Liver (tissue), 9 donors: ENCODE results near the gene ZNF543. TPM values are rescaled to one million over a fixed set of nuclear protein-coding genes. Genes with fewer than 3 reads are reported as not detected.
A peak's percentile ranks its signal among the peaks of the same experiment; 100 is the strongest.

Experiments used
- DNase-seq: peaks from one replicate; pipeline ENCODE4 v3.0.0-alpha.2; 2017; ENCODE audit warnings: low spot score
- H3K27ac ChIP-seq, 2 donors: one replicate each; pipeline ENCODE4 v1.7.0; 2013; ENCODE audit warnings: inconsistent platforms in 2 of 2, low read length in 2 of 2, control low read depth in 1 of 2, low read depth in 1 of 2, mild to moderate bottlenecking in 1 of 2
- H3K27me3 ChIP-seq, 4 donors: one replicate each; pipeline versions ENCODE4 v1.6.1 to v1.7.0; 2013; ENCODE audit warnings: low read length in 3 of 4, inconsistent platforms in 1 of 4, mild to moderate bottlenecking in 1 of 4, moderate library complexity in 1 of 4; ENCODE audit not compliant: control insufficient read depth in 4 of 4, insufficient read depth in 4 of 4
- H3K36me3 ChIP-seq, 4 donors: one replicate each; pipeline versions ENCODE4 v1.6.1 to v1.7.0; 2013; ENCODE audit warnings: low read length in 3 of 4, mild to moderate bottlenecking in 3 of 4, low read depth in 1 of 4, moderate library complexity in 1 of 4; ENCODE audit not compliant: control insufficient read depth in 4 of 4, insufficient read depth in 3 of 4
- H3K4me1 ChIP-seq, 4 donors: one replicate each; pipeline versions ENCODE4 v1.6.1 to v1.7.0; 2013; ENCODE audit warnings: low read length in 3 of 4, mild to moderate bottlenecking in 3 of 4, moderate library complexity in 1 of 4; ENCODE audit not compliant: control insufficient read depth in 4 of 4, insufficient read depth in 4 of 4
- H3K4me3 ChIP-seq, 3 donors: one replicate each; pipeline versions ENCODE4 v1.6.1 to v1.7.0; 2013; ENCODE audit warnings: low read length in 3 of 3, control low read depth in 1 of 3, low read depth in 1 of 3, mild to moderate bottlenecking in 1 of 3
- H3K9ac ChIP-seq, 2 donors: one replicate each; pipeline ENCODE4 v1.7.0; 2013; ENCODE audit warnings: low read length in 2 of 2, mild to moderate bottlenecking in 2 of 2, moderate library complexity in 2 of 2, control low read depth in 1 of 2, low read depth in 1 of 2
- H3K9me3 ChIP-seq, 4 donors: one replicate each; pipeline versions ENCODE4 v1.6.1 to v1.7.0; 2013; ENCODE audit warnings: low read length in 3 of 4; ENCODE audit not compliant: control insufficient read depth in 4 of 4
- ATF3 ChIP-seq: IDR thresholded peaks from 2 replicates; pipeline ENCODE4 v1.6.1; 2016; ENCODE audit warnings: antibody characterized with exemption
- EGR1 ChIP-seq, 2 donors: IDR thresholded peaks; 2 replicates each; pipeline ENCODE4 v1.6.1; 2016 to 2018; ENCODE audit warnings: antibody characterized with exemption in 2 of 2, low read depth in 2 of 2
- FOXA1 ChIP-seq: IDR thresholded peaks from 2 replicates; pipeline ENCODE4 v1.6.1; 2016; ENCODE audit warnings: antibody characterized with exemption
- GABPA ChIP-seq, 2 donors: IDR thresholded peaks in 1 of 2; conservative IDR thresholded peaks in 1 of 2; 2 replicates each; pipeline ENCODE4 v1.6.1; 2016; ENCODE audit warnings: antibody characterized with exemption in 2 of 2, mild to moderate bottlenecking in 1 of 2, moderate library complexity in 1 of 2
- HNF4A ChIP-seq, 2 donors: conservative IDR thresholded peaks; 2 replicates each; pipeline ENCODE4 v1.6.1; 2016; ENCODE audit warnings: antibody characterized with exemption in 2 of 2, mild to moderate bottlenecking in 2 of 2
- HNF4G ChIP-seq: IDR thresholded peaks from 2 replicates; pipeline ENCODE4 v1.6.1; 2016; ENCODE audit warnings: antibody characterized with exemption
- JUND ChIP-seq, 2 donors: IDR thresholded peaks; 2 replicates each; pipeline ENCODE4 v1.6.1; 2016; ENCODE audit warnings: antibody characterized with exemption in 2 of 2
- NR2F2 ChIP-seq: IDR thresholded peaks from 2 replicates; pipeline ENCODE4 v1.6.1; 2016; ENCODE audit warnings: antibody characterized with exemption
- RAD21 ChIP-seq, 2 donors: IDR thresholded peaks; 2 replicates each; pipeline ENCODE4 v1.6.1; 2016; ENCODE audit warnings: antibody characterized with exemption in 2 of 2, mild to moderate bottlenecking in 2 of 2
- SP1 ChIP-seq: IDR thresholded peaks from 2 replicates; pipeline ENCODE4 v1.6.1; 2018; ENCODE audit warnings: antibody characterized with exemption, mild to moderate bottlenecking
- TAF1 ChIP-seq: conservative IDR thresholded peaks from 2 replicates; pipeline ENCODE4 v1.6.1; 2016; ENCODE audit warnings: antibody characterized with exemption, mild to moderate bottlenecking
- YY1 ChIP-seq: IDR thresholded peaks from 2 replicates; pipeline ENCODE4 v1.6.1; 2016; ENCODE audit warnings: antibody characterized with exemption, mild to moderate bottlenecking
- WGBS: extraction: QIAGEN DNeasy Blood & Tissue Kit; methylation state at CpG from one replicate; pipeline ENCODE4 v1.1.7; 2013; 5-methylcytosine and 5-hydroxymethylcytosine counted together
- polyA plus RNA-seq, 2 donors: library from polyadenylated mRNA; stranded (reverse) in 1 of 2; unstranded in 1 of 2; fragments of 200-250 nt in 1 of 2; fragments of >200 nt in 1 of 2; fragmentation: Nextera tagmentation in 1 of 2; extraction: Ambion mirVana in 1 of 2; gene quantifications; one replicate each; pipeline versions ENCODE4 v1.2.1 to v1.2.3, GENCODE V29; 2013 to 2015
- total RNA-seq, 2 donors: library from RNA; depleted of rRNA; stranded (reverse); fragments of >200 nt; gene quantifications; one replicate each; pipeline ENCODE4 v1.2.3, GENCODE V29; 2014
- TF ChIP-seq, protein P1 (sequence below): IDR thresholded peaks from 2 replicates; pipeline ENCODE4 v1.6.1; 2016; ENCODE audit warnings: antibody characterized with exemption
- TF ChIP-seq, protein P2 (sequence below): fragments of 150-350 bp; IDR thresholded peaks from 2 replicates; pipeline ENCODE4 v1.5.1; 2017; ENCODE audit warnings: improper control_type of control experiment, low read depth, low read length; ENCODE audit not compliant: missing input control
- TF ChIP-seq, protein P3 (sequence below): IDR thresholded peaks from 2 replicates; pipeline ENCODE4 v1.6.1; 2016; ENCODE audit warnings: antibody characterized with exemption
- TF ChIP-seq, protein P4 (sequence below): IDR thresholded peaks from 2 replicates; pipeline ENCODE4 v1.6.1; 2016; ENCODE audit warnings: antibody characterized with exemption, mild to moderate bottlenecking
- donor health status: healthy.
- donor health status: healthy.
- donor health status: healthy.
- donor health status: healthy.
- donor health status: healthy.

Gene ZNF543
- total and polyA plus RNA-seq, 4 donors, result 0.38 to 8.4 (median 2.2) TPM

GRCh38 chr19:57292547-57292946 lies 27.7 kb upstream of the ZNF543 start (continued):
- TF ChIP-seq, protein P1, sequence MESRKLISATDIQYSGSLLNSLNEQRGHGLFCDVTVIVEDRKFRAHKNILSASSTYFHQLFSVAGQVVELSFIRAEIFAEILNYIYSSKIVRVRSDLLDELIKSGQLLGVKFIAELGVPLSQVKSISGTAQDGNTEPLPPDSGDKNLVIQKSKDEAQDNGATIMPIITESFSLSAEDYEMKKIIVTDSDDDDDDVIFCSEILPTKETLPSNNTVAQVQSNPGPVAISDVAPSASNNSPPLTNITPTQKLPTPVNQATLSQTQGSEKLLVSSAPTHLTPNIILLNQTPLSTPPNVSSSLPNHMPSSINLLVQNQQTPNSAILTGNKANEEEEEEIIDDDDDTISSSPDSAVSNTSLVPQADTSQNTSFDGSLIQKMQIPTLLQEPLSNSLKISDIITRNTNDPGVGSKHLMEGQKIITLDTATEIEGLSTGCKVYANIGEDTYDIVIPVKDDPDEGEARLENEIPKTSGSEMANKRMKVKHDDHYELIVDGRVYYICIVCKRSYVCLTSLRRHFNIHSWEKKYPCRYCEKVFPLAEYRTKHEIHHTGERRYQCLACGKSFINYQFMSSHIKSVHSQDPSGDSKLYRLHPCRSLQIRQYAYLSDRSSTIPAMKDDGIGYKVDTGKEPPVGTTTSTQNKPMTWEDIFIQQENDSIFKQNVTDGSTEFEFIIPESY, result no peak
- TF ChIP-seq GABPA (IDR thresholded peaks at IDR 0.05 in 1 of 2, conservative IDR thresholded peaks at IDR 0.05 in 1 of 2), result no peak

GRCh38 chr19:57293719-57294118 lies 26.6 kb upstream of the ZNF543 start:
- TF ChIP-seq HNF4G (no peak), SP1 (no peak), GABPA (IDR thresholded peaks at IDR 0.05 in 1 of 2, conservative IDR thresholded peaks at IDR 0.05 in 1 of 2) (no peak), EGR1 (IDR thresholded peaks at IDR 0.05; ENCODE audit: low read depth in 2 of 2) (no peak), TAF1 (no peak), FOXA1 (no peak), RAD21 (IDR thresholded peaks at IDR 0.05) (no peak), NR2F2 (no peak), YY1 (no peak), JUND (IDR thresholded peaks at IDR 0.05) (no peak), ATF3 (no peak)
- TF ChIP-seq, protein P2, sequence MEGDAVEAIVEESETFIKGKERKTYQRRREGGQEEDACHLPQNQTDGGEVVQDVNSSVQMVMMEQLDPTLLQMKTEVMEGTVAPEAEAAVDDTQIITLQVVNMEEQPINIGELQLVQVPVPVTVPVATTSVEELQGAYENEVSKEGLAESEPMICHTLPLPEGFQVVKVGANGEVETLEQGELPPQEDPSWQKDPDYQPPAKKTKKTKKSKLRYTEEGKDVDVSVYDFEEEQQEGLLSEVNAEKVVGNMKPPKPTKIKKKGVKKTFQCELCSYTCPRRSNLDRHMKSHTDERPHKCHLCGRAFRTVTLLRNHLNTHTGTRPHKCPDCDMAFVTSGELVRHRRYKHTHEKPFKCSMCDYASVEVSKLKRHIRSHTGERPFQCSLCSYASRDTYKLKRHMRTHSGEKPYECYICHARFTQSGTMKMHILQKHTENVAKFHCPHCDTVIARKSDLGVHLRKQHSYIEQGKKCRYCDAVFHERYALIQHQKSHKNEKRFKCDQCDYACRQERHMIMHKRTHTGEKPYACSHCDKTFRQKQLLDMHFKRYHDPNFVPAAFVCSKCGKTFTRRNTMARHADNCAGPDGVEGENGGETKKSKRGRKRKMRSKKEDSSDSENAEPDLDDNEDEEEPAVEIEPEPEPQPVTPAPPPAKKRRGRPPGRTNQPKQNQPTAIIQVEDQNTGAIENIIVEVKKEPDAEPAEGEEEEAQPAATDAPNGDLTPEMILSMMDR, result no peak
- TF ChIP-seq, protein P1, result no peak
- TF ChIP-seq, protein P3, sequence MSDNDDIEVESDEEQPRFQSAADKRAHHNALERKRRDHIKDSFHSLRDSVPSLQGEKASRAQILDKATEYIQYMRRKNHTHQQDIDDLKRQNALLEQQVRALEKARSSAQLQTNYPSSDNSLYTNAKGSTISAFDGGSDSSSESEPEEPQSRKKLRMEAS, result no peak
- Histone ChIP-seq H3K27ac (no peak overlapping the region), H3K4me3 (no peak overlapping the region), H3K27me3 (no peaks in the 10 kb centered on the region), H3K36me3 (peaks cover 23 to 70% (median 60%) of the 10 kb centered on the region in 4 donors), H3K4me1 (no peaks in the 10 kb centered on the region), H3K9ac (no peak overlapping the region), H3K9me3 (peaks cover 9 to 34% (median 31%) of the 10 kb centered on the region in 4 donors)
- DNase-seq, result no peak
- WGBS, result 96% methylated on average over 1 of the region's 1 CpG

DNA sequence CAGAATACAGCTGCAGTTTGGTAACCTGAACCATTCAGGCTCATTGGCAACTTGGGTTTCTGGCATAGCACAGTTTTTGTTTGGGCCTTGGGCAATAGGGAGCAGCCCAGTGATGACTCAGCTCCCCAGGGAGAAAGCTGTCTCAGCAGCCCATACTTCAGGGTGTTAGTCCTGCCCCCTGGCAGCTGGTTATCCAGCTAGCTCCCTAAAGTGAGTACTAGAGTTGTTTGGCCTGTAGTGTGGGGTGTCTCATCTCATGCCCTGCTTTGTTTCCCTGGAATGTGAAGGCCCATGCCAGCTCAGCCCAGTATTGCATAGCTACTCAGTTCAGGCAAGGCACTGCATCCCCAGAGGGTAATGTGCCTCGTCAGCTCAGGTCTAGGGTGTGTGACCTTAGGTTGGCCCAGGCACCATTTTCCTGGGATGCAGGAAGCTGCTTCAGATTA lies 18.2 kb upstream of the ZNF543 start:
- H3K27me3 ChIP-seq, result no peaks in the 10 kb centered on the region
- H3K36me3 ChIP-seq, result peaks cover 7 to 33% (median 21%) of the 10 kb centered on the region in 4 donors
- H3K9me3 ChIP-seq, result peaks cover 0 to 4% (median 2%) of the 10 kb centered on the region in 4 donors
- no peak overlapping the region for H3K27ac ChIP-seq
- H3K4me1 ChIP-seq, result no peaks in the 10 kb centered on the region
- 90% methylated on average over 1 of the region's 1 CpG for WGBS
- no peak for DNase-seq
- no peak overlapping the region for H3K9ac ChIP-seq
- H3K4me3 ChIP-seq, result peak overlapping the region in 1 of 3 donors; percentile 30
- TF ChIP-seq, protein P1, result no peak
- no peak for TF ChIP-seq TAF1
- TF ChIP-seq JUND (IDR thresholded peaks at IDR 0.05), result no peak
- TF ChIP-seq, protein P4, sequence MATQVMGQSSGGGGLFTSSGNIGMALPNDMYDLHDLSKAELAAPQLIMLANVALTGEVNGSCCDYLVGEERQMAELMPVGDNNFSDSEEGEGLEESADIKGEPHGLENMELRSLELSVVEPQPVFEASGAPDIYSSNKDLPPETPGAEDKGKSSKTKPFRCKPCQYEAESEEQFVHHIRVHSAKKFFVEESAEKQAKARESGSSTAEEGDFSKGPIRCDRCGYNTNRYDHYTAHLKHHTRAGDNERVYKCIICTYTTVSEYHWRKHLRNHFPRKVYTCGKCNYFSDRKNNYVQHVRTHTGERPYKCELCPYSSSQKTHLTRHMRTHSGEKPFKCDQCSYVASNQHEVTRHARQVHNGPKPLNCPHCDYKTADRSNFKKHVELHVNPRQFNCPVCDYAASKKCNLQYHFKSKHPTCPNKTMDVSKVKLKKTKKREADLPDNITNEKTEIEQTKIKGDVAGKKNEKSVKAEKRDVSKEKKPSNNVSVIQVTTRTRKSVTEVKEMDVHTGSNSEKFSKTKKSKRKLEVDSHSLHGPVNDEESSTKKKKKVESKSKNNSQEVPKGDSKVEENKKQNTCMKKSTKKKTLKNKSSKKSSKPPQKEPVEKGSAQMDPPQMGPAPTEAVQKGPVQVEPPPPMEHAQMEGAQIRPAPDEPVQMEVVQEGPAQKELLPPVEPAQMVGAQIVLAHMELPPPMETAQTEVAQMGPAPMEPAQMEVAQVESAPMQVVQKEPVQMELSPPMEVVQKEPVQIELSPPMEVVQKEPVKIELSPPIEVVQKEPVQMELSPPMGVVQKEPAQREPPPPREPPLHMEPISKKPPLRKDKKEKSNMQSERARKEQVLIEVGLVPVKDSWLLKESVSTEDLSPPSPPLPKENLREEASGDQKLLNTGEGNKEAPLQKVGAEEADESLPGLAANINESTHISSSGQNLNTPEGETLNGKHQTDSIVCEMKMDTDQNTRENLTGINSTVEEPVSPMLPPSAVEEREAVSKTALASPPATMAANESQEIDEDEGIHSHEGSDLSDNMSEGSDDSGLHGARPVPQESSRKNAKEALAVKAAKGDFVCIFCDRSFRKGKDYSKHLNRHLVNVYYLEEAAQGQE, result no peak
- TF ChIP-seq HNF4A (conservative IDR thresholded peaks at IDR 0.05), result no peak
- TF ChIP-seq FOXA1, result no peak
- no peak for TF ChIP-seq EGR1 (IDR thresholded peaks at IDR 0.05; ENCODE audit: low read depth in 2 of 2)
- TF ChIP-seq RAD21 (IDR thresholded peaks at IDR 0.05), result no peak
- no peak for TF ChIP-seq GABPA (IDR thresholded peaks at IDR 0.05 in 1 of 2, conservative IDR thresholded peaks at IDR 0.05 in 1 of 2)
- no peak for TF ChIP-seq YY1
- TF ChIP-seq, protein P3, result no peak
